ENCODE results near the gene DOCK4. TPM values are rescaled to one million over a fixed set of nuclear protein-coding genes. Genes with fewer than 3 reads are reported as not detected.
"Not testable (repeated sequence)": the region's sequence is repeated elsewhere in the genome, so short reads cannot be mapped to it uniquely, and the experiment has no call there.

DOCK4 gene, protein sequence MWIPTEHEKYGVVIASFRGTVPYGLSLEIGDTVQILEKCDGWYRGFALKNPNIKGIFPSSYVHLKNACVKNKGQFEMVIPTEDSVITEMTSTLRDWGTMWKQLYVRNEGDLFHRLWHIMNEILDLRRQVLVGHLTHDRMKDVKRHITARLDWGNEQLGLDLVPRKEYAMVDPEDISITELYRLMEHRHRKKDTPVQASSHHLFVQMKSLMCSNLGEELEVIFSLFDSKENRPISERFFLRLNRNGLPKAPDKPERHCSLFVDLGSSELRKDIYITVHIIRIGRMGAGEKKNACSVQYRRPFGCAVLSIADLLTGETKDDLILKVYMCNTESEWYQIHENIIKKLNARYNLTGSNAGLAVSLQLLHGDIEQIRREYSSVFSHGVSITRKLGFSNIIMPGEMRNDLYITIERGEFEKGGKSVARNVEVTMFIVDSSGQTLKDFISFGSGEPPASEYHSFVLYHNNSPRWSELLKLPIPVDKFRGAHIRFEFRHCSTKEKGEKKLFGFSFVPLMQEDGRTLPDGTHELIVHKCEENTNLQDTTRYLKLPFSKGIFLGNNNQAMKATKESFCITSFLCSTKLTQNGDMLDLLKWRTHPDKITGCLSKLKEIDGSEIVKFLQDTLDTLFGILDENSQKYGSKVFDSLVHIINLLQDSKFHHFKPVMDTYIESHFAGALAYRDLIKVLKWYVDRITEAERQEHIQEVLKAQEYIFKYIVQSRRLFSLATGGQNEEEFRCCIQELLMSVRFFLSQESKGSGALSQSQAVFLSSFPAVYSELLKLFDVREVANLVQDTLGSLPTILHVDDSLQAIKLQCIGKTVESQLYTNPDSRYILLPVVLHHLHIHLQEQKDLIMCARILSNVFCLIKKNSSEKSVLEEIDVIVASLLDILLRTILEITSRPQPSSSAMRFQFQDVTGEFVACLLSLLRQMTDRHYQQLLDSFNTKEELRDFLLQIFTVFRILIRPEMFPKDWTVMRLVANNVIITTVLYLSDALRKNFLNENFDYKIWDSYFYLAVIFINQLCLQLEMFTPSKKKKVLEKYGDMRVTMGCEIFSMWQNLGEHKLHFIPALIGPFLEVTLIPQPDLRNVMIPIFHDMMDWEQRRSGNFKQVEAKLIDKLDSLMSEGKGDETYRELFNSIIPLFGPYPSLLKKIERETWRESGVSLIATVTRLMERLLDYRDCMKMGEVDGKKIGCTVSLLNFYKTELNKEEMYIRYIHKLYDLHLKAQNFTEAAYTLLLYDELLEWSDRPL (N-terminal part only)
- 14.9 TPM for total RNA-seq
- long read RNA-seq, partial matches to known transcripts, result 1 of 7 reads
- long read RNA-seq, other reads (novel, unspliced or antisense), result 6 of 7 reads

DNA sequence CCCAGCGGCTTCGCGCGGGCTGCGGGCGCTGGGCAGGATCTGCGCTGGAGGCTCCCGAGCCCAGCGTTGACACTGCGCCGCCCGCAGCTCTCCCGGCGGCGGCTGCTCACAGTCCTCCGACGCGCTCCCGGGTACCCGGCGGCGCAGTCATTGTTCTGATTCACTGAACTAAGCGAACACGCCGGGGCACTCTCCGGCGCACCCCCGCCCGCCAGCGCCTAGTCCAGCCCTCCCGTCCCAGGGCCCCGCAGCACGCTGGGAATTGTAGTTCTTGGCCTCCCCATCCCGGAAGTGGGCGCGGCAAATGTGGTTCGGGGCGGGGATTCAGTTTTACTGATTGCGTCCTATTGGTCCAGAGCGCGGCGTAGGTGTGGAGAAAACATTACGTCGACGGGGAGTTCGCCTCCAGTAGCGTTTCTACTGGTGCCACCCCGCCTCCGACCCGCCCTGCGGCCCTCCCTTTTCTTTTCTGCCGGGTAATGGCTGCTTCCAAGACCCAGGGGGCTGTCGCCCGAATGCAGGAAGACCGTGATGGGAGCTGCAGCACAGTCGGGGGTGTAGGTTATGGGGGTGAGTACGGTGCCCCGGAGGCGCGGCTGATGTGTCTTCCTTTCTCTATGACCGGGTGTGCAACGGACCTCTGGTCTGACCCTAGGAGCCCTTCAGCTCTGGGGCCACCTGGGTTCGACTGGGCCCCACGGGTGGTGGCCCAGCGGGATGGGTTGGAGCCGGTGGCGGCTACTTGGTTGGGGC lies at the start of gene DOCK4, which contains the start of gene ZNF277:
TSS of gene DOCK4 (minus strand) at position 162 of the 753 bp plus-strand sequence. CDS start 261 bp downstream, outside the sequence.
TSS of gene ZNF277 (plus strand) at position 458 of the 753 bp plus-strand sequence. CDS start at position 480, 22 bp downstream.
- ATAC-seq (ENCODE audit: poor library complexity), result peak; percentile 95
- intact Hi-C loops (cut with DNase I), result loop anchor here (10.0 kb wide), 1 partner anchor 152 kb away; no protein-coding TSS in a partner anchor
- DNase-seq, result peak; percentile 99

DNA sequence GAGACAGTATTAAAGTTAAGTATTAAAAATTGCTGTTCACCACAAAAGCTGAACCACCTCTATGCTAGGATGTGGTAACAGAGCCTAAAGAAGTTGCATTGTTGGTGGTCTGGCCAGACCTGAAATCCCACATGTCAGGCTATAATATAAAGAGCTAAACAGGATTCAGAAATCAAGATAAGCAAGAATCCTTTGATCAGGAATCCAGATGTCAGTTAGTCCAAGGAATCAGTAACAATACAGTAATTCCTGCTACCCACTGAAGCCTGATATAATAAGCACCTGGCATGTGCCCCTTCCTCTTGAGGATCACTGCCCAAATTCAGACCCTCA lies 49.2 kb upstream of the DOCK4 start:
- ATAC-seq (ENCODE audit: poor library complexity) (no peak), DNase-seq (no peak)
- intact Hi-C loops (cut with DNase I), result no loop called here

DNA sequence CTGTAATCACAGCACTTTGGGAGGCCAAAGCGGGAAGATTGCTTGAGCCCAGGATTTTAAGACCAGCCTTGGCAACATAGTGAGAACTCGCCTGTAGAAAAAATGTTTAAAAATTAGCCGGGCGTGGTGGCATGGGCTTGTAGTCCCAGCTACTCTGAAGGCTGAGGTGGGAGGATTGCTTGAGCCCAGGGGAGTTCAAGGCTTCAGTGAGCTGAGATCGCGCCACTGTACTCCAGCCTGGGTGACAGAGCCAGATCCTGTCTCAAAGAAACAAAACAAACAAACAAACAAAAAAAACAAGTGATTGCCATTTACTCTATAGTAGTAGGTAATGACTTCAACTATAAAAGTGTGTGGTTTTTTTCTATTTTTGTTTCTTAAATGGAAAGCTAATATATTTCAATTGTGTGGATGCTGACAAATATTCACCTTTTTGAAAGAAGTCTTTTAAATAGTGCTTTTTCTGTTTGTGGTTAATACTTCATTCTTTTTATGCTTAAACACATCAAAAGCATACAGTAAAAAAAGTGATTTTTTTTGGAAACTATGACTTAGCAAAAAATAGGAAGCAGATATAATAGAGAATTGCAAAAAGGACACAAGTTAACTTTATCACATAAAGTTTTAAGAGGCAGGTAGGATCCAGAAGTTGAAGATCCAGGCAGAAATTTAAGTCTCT lies 48.6 kb upstream of the DOCK4 start:
- ATAC-seq (ENCODE audit: poor library complexity), result no peak
- intact Hi-C loops (cut with DNase I), result no loop called here
- no peak for DNase-seq

DNA sequence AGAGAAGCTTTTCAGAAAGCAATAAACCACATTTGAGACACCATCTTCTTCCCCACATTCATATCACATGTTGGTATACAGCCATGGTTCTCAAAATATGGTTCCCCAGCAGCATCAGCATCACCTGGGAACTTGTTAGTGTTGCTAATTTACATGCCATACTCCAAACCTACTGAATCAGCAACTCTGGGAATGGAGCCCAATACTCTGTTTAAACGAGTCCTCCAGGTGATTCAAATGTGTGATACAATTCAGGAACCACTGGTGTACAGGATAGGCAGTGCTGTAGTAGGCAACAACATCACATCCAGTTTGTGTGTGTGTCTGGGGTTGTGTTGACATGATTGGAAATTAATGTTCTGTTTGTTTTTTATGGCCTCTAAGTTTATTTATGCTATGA lies 48.0 kb upstream of the DOCK4 start:
- no peak for ATAC-seq (ENCODE audit: poor library complexity)
- intact Hi-C loops (cut with DNase I), result no loop called here
- DNase-seq, result no peak

DNA sequence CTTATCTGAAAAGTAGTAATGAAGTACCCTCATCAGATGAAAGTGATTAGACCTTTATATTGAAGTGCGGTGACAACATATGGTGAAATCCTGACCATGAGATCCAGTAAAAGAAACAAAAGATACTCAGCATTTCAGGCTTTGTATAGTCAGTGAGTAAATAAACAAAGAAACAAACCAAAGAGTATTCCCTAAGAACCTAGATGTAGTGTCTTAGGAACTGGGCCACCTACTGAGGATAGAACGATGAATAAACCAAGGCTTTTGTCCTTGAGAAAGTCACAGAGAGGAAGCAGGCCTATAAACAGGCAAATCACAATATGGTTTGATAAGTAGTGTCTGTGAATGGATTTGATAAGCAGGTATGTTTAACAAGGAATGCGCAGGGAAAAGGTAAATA lies 46.5 kb upstream of the DOCK4 start:
- DNase-seq (no peak), ATAC-seq (ENCODE audit: poor library complexity) (no peak)
- intact Hi-C loops (cut with DNase I), result no loop called here

DNA sequence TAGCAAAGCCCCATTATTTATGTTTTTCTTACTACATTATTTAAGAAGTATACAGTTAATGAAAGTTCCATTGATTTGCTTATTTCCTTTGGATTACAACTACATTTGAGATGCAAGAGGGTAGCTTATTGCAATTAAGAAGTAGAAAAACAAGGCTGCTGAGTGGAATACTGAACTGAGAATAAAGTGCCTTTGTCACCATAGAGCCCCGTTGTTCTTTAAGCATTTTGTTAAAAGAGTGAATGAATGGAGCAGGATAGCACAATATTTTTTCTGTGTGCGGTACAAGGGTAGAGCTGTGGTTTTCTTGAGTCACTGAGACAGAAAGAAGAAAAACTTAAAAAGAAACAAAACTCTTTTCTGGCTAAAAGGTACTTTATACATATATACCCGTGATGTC lies 45.9 kb upstream of the DOCK4 start:
- DNase-seq (no peak), ATAC-seq (ENCODE audit: poor library complexity) (no peak)
- intact Hi-C loops (cut with DNase I), result no loop called here

DNA sequence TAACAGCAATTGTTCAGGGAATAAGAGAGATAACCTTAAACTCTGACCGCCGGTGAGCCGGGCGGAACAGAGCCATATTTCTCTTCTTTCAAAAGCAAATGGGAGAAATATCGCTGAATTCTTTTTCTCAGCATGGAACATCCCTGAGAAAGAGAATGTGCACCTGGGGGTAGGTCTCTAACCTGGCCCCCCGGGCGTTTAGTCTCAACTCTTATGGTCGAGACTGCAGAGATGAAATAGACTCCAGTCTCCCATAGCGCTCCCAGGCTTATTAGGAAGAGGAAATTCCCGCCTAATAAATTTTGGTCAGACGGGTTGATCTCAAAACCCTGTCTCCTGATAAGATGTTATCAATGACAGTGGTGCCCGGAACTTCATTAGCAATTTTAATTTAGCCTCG lies 43.8 kb upstream of the DOCK4 start:
- intact Hi-C loops (cut with DNase I); DNase-seq; ATAC-seq (ENCODE audit: poor library complexity): not testable (repeated sequence)

DNA sequence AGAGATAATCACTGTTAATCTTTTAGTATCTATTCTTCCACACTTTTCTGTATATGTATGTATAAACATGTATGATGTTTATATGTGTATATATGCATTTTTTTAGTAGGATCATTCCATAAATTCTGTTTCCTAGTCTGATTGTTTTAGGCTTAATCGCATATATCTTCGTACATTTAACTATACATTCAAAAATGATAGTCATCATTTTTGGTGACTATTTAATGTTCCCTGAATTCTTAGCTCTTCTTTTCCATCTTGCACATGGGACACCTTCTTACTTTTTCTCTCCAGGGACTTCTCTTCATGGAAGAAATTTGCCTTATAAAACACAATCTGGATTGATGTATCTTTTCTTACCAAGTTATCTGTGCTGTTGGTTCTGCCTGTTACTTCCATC lies 42.4 kb upstream of the DOCK4 start:
- intact Hi-C loops (cut with DNase I), result no loop called here
- DNase-seq, result no peak
- ATAC-seq (ENCODE audit: poor library complexity), result no peak

DNA sequence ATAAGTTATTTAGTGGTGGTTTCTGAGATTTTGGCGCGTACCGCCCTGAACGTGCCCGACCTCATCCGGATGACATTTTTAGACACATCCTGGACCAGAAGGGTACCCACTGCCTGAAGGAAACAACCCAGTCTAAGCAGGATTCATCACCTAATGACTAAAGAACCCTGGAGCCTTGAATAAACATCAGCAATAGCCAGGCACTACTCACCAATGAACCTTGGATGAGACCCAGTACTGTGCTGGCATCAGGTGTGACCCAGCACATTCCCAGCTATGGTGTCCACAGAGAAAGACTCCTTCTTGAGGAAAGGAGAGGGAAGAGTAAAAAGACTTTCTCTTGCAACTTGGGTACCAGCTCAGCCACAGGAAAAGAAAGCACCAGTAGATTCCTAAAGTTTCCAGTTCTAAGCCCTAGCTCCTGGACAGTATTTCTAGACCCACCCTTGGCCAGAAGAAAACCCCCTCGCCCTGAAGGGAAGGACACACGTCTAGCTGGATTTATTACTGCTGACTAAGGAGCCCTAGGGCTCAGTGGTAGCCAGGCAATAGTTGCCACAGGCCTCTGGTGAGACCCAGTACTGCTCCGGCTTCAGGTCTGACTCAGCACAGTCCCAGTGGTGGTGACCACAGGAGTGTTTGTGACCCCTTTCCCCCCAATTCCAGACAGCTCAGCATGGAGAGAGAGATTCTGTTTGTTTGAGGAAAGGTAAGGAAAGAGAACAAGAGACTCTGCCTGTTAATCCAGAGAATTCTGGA lies 32.8 kb upstream of the DOCK4 start:
- peak; percentile 38 for ATAC-seq (ENCODE audit: poor library complexity)

DNA sequence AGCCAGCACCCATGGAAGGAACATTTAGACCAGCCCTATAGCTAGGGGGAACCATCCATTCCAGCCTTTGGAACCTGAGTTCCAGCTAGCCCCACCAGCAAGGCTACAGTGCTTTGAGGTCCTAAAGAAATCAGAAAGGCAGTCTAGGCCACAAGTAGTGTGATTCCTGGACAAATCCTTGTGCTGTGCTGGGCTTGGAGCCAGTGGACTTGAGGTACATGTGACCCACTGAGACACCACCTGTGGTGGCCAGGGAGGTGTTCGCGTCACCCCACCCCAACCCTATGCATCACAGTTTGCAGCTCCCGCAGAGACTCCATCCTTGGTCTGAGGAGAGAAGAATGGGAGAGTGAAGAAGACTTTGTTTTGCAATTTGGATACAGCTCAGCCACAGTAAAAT lies 32.1 kb upstream of the DOCK4 start:
- DNase-seq (no peak), ATAC-seq (ENCODE audit: poor library complexity) (no peak)
- intact Hi-C loops (cut with DNase I), result no loop called here

More for the DNA sequence above, 32.8 kb upstream of the DOCK4 start:
- intact Hi-C loops (cut with DNase I), result no loop called here
- no peak for DNase-seq

DNA sequence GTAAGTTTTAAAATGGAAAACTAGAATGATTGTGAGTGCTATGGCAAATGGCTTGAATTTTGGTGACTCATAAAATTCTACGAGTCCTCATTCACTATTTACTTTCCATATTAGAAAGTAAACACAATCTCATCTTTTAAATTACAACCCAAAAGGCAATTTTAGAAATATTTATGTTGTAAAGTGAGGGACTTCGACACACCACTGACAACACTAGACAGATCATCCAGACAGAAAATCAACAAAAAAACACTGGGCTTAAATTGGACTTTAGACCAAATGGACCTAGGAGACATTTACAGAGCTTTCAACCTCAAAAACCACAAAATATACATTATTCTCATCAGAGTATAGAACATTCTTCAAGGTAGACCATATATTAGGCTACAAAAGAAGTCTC lies 30.4 kb upstream of the DOCK4 start:
- ATAC-seq (ENCODE audit: poor library complexity) (no peak), DNase-seq (no peak)
- intact Hi-C loops (cut with DNase I), result no loop called here

DNA sequence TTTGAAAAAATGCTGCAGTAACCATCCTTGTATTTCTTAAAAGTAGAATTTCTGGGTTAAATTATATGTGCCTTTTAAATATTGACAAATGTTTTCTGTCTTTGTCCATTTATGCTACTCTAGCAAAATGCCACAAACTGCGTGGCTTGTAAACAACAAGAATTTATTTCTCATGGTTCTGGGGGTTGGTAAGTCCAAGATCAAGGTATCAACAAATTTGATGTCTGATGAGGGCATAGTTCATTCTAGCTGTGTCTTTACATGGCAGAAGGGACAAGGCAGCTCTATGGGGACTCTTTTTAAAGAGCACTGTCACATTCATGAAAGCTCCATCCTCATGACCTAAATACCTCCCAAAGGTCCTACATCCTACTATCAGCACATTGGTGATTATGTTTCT lies 27.9 kb upstream of the DOCK4 start:
- no peak for ATAC-seq (ENCODE audit: poor library complexity)
- DNase-seq, result no peak
- intact Hi-C loops (cut with DNase I), result no loop called here

DNA sequence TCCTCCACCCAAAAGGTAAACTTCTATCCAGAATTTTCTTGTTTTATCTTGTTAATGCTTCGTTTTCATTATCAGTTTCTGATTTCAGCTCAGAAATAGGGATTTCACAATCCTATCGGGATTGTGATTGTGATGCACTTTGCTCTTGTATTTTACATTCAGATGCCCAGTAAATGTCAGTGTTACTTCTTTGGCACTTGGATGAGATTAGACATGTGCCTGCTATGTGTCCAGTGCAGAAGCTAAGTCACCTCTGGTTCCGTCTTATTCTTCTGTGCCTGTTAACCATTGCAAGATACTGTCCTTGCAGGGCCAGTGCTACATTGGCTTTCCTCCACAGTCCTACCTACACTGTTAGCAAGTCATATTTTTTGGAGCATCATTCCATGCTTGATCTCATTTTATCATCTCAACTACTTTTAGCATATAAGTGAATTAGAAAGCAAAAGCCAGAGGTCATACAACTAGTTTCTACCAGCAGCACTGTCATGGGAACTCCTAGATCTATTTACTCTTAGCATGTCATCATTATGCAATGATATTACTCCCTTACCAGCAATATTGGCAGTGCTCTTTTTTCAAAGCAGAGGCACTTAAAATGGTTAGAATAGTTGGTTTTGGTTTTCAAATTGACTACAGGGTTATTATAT lies 27.0 kb upstream of the DOCK4 start:
- DNase-seq (no peak), ATAC-seq (ENCODE audit: poor library complexity) (peak; percentile 86)
- intact Hi-C loops (cut with DNase I), result no loop called here

DNA sequence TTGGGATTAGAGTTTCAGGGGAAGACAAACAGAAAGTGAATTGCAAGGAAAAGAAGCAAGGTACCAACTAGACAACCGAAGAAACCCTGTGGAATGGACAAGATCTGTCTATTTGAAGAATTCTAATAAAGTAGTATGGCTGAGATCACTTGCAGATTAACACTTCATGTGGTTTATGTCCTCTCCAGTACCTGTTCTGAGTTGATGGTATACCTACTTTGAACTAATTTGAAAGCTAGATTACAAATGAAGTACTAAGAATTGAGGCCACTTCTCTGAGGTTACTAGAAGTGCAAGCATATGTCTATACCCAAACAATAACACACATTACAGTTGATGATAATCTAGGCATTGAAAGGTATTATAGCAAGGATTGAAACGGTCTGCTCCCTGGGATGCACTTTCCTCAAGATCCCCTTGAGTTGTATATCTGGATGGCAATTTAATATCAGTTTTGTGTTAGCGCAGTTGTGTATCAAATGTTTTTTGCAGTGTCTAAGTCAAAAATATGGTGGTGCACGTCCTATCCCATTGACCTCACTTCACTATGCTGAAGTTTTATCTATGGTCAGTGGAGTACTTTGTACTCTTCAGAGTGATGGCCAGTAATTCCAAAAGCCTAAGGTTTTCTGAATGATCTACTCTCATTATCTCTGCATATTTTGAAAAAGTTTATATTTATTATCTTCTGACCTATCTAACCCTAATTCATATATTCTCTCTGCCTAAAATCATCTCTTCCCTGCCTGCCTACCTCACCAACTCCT lies 26.2 kb upstream of the DOCK4 start:
- intact Hi-C loops (cut with DNase I), result no loop called here
- ATAC-seq (ENCODE audit: poor library complexity), result peak; percentile 23
- no peak for DNase-seq

DNA sequence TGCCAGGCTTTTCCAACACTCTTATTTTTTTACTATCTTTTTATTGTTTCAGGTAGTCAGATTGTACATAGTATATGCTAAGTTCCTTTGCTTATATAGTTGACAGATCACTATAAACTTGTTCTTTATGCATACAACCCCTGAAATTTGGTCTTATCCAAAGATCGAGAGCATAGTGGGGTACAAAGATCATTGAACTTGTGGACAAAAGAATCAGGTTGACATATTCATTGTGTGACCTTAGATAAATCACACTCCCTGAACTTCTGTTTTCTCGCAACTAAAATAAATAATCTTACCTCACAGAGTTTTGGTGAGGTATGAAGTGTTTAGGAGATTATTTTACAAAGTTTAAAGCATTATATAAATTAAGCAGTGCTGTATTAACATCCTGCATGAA lies 22.4 kb upstream of the DOCK4 start:
- ATAC-seq (ENCODE audit: poor library complexity) (no peak), DNase-seq (no peak)
- intact Hi-C loops (cut with DNase I), result no loop called here
